WERI-Rb-1 (cell line): ENCODE results near the gene C16orf74.

Experiments used
- DNase-seq: peaks from one replicate; pipeline ENCODE4 v3.0.0-alpha.2; 2020
- H3K27ac ChIP-seq: fragments of 250-450 bp; sonication (Bioruptor Pico); 2 replicates; pipeline ENCODE4 v1.5.1; 2020; ENCODE audit warnings: mild to moderate bottlenecking, moderate library complexity
- H3K27me3 ChIP-seq: fragments of 250-450 bp; sonication (Bioruptor Pico); 2 replicates; pipeline ENCODE4 v1.5.1; 2021; ENCODE audit warnings: mild to moderate bottlenecking, low read depth, moderate library complexity; ENCODE audit not compliant: insufficient read depth, severe bottlenecking
- H3K36me3 ChIP-seq: fragments of 250-450 bp; sonication (Bioruptor Pico); 2 replicates; pipeline ENCODE4 v1.5.1; 2020; ENCODE audit warnings: mild to moderate bottlenecking, moderate library complexity
- H3K4me3 ChIP-seq: 2 replicates; pipeline ENCODE4 v1.5.1; 2011; ENCODE audit warnings: low read depth, mild to moderate bottlenecking, control low read depth, low read length
- H3K9me3 ChIP-seq: fragments of 250-450 bp; sonication (Bioruptor Pico); 2 replicates; pipeline ENCODE4 v1.5.1; 2021; ENCODE audit warnings: mild to moderate bottlenecking, moderate library complexity; ENCODE audit not compliant: severe bottlenecking
- CTCF ChIP-seq: IDR thresholded peaks from 2 replicates; pipeline ENCODE4 v1.5.1; 2011; ENCODE audit warnings: low read depth, mild to moderate bottlenecking, control low read depth, inconsistent platforms, low read length

The C16orf74 gene

GRCh38 chr16:85757341-85757822 lies 6.5 kb upstream of the C16orf74 start:
- H3K4me3 ChIP-seq, result no peak overlapping the region
- H3K36me3 ChIP-seq, result no peaks in the 10 kb centered on the region
- H3K27me3 ChIP-seq, result no peaks in the 10 kb centered on the region
- TF ChIP-seq CTCF, result no peak
- DNase-seq, result no peak
- no peaks in the 10 kb centered on the region for H3K9me3 ChIP-seq
- H3K27ac ChIP-seq, result no peak overlapping the region

- no peaks in the 10 kb centered on the region for H3K9me3 ChIP-seq
- no peak for DNase-seq
- H3K36me3 ChIP-seq, result no peaks in the 10 kb centered on the region
- no peak overlapping the region for H3K4me3 ChIP-seq
- no peak for TF ChIP-seq CTCF
- H3K27ac ChIP-seq, result no peak overlapping the region
- H3K27me3 ChIP-seq, result no peaks in the 10 kb centered on the region
Observed at GRCh38 chr16:85755929-85756768, 5.3 kb upstream of the C16orf74 start.

- Histone ChIP-seq H3K27me3 (no peaks in the 10 kb centered on the region), H3K9me3 (no peaks in the 10 kb centered on the region), H3K4me3 (no peak overlapping the region), H3K27ac (no peak overlapping the region), H3K36me3 (no peaks in the 10 kb centered on the region)
- TF ChIP-seq CTCF, result no peak
- DNase-seq, result no peak
Observed at GRCh38 chr16:85754413-85754812, 3.5 kb upstream of the C16orf74 start.

- no peaks in the 10 kb centered on the region for H3K9me3 ChIP-seq
- TF ChIP-seq CTCF, result no peak
- H3K27me3 ChIP-seq, result no peaks in the 10 kb centered on the region
- H3K4me3 ChIP-seq, result no peak overlapping the region
- no peak overlapping the region for H3K27ac ChIP-seq
- DNase-seq, result no peak
- no peaks in the 10 kb centered on the region for H3K36me3 ChIP-seq
Observed at GRCh38 chr16:85753976-85754375, 3.1 kb upstream of the C16orf74 start.

GRCh38 chr16:85753559-85753958 lies 2.7 kb upstream of the C16orf74 start:
- Histone ChIP-seq H3K4me3 (no peak overlapping the region), H3K9me3 (no peaks in the 10 kb centered on the region), H3K36me3 (no peaks in the 10 kb centered on the region), H3K27ac (peak overlapping the region; percentile 39; the same call in 1 of the 2 replicates), H3K27me3 (no peaks in the 10 kb centered on the region)
- no peak for TF ChIP-seq CTCF
- no peak for DNase-seq
